Fibroblast of the aortic adventitia (primary cell): ENCODE data around the gene OPN1MW. TPM values are rescaled to one million over a fixed set of nuclear protein-coding genes. Genes with fewer than 3 reads are reported as not detected.
"Not testable (repeated sequence)": the region's sequence is repeated elsewhere in the genome, so short reads cannot be mapped to it uniquely, and the experiment has no call there.

Source experiments
- DNase-seq: peaks from one replicate; pipeline ENCODE4 v3.0.0-alpha.2; 2010; ENCODE audit warnings: low read depth
- H3K4me3 ChIP-seq: 2 replicates; pipeline ENCODE4 v1.5.1; 2011; ENCODE audit warnings: low read depth, mild to moderate bottlenecking, control low read depth, low read length, moderate library complexity
- total RNA-seq: library from RNA; depleted of rRNA; stranded (reverse); fragments of >200 nt; gene quantifications from 2 replicates; pipeline ENCODE4 v1.2.3, GENCODE V29; 2012; ENCODE audit warnings: low replicate concordance
- TF ChIP-seq, protein P1 (sequence below): IDR thresholded peaks from 2 replicates; pipeline ENCODE4 v1.5.1; 2011; ENCODE audit warnings: mild to moderate bottlenecking, low read length, control low read depth, inconsistent platforms; ENCODE audit not compliant: insufficient read depth

Gene OPN1MW
- total RNA-seq = not detected in 2 replicates

DNA sequence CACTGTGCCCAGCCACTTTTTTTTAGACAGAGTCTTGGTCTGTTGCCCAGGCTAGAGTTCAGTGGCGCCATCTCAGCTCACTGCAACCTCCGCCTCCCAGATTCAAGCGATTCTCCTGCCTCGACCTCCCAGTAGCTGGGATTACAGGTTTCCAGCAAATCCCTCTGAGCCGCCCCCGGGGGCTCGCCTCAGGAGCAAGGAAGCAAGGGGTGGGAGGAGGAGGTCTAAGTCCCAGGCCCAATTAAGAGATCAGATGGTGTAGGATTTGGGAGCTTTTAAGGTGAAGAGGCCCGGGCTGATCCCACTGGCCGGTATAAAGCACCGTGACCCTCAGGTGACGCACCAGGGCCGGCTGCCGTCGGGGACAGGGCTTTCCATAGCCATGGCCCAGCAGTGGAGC lies at the start of gene OPN1MW:
Gene OPN1MW, plus strand, starts transcription at position 301 of the 400 bp plus-strand sequence. Its CDS starts 82 bp downstream, at position 383.
- not testable (repeated sequence) for H3K4me3 ChIP-seq, DNase-seq

DNA sequence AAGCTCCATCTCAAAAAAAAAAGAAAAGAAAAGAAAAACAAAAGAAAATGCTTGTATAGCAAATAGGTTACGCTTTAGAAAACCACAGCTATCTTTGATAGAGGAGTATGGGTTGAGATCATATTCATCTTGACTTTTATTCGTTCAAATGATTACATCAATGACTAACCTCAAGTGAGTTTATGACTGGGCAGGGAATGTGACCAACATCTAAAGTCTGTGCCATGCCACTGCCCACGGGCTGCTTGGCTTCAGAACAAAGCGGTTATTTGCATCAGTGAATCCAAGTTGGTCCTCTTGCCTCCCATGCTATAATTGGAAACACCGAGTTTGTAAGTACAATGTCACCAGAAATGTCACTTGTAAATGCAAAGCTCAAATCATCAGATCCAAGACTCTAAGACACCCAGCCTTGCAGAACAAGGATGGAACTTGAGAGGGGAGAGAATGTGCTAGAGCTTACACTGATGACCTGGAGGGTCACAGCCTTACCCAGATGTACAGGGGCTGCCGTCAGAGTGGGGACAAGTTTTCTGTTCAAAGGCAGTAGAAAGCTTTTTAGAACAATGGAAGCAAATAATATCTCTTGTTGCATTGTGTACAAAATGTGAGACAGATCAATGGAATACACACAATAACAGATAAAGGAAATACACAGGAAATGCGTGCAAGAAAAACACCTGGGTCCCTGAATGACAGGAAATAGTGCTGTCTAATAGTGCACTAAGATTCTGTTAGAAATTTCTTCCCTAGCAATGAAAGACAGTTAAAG lies 46.8 kb upstream of the OPN1MW start:
- TF ChIP-seq, protein P1, sequence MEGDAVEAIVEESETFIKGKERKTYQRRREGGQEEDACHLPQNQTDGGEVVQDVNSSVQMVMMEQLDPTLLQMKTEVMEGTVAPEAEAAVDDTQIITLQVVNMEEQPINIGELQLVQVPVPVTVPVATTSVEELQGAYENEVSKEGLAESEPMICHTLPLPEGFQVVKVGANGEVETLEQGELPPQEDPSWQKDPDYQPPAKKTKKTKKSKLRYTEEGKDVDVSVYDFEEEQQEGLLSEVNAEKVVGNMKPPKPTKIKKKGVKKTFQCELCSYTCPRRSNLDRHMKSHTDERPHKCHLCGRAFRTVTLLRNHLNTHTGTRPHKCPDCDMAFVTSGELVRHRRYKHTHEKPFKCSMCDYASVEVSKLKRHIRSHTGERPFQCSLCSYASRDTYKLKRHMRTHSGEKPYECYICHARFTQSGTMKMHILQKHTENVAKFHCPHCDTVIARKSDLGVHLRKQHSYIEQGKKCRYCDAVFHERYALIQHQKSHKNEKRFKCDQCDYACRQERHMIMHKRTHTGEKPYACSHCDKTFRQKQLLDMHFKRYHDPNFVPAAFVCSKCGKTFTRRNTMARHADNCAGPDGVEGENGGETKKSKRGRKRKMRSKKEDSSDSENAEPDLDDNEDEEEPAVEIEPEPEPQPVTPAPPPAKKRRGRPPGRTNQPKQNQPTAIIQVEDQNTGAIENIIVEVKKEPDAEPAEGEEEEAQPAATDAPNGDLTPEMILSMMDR = no peak

DNA sequence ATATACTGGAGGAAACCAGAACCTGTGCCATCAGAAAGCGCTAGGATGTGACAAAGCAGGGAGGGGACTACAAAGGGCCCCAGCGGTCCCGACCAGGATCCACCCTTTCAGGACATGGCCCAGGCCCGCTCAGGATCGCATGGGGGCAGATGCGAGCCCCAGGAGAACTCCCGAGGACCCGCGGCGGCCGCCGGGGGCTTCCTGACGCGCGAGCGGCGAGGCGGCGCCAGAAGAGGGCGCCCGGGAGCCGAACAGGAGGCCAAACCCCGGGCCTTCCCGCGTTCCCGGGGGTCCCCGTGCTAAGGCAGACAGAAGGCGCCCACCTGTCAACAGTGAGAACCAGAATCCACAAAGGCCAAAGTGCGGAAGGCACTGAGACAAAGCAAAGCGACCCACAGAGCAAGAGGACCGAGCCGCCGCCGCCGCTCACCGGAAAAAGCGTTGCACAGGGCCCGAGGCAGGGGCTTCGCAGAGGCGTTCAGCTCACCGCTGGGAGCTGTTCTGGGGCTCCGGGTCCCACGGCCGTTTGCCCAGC lies 45.7 kb upstream of the OPN1MW start:
- DNase-seq = peak; percentile 16
- TF ChIP-seq, protein P1 = peak; percentile 55
- H3K4me3 ChIP-seq = peak overlapping the region; percentile 22

More for the DNA sequence above, 46.8 kb upstream of the OPN1MW start:
- H3K4me3 ChIP-seq = no peak overlapping the region
- no peak for DNase-seq

DNA sequence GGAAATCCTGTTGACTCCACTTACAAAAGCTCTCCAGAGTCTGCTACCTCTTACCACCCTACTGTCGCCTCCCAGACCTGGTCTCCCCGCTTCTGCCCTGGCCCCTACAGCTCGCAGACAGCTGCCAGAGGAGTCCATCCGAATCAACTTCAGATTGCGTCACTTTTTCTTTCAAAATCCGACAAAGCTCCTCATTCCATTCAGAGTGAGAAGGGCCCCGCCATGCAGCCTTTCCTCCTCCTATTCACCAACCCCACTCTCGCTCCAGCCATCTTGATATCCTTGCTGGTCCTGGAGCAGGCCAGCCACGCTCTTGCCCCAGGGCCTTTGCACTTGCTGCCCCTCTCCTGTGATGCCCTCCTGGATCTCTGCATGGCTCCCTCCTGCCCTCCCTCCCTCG lies 43.5 kb upstream of the OPN1MW start:
- H3K4me3 ChIP-seq = no peak overlapping the region

DNA sequence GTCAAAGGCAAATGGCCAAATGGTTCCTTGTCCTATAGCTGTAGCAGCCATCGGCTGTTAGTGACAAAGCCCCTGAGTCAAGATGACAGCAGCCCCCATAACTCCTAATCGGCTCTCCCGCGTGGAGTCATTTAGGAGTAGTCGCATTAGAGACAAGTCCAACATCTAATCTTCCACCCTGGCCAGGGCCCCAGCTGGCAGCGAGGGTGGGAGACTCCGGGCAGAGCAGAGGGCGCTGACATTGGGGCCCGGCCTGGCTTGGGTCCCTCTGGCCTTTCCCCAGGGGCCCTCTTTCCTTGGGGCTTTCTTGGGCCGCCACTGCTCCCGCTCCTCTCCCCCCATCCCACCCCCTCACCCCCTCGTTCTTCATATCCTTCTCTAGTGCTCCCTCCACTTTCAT lies 42.2 kb upstream of the OPN1MW start:
- TF ChIP-seq, protein P1 = no peak
- DNase-seq = no peak
- H3K4me3 ChIP-seq = no peak overlapping the region

More for the DNA sequence above, 43.5 kb upstream of the OPN1MW start:
- TF ChIP-seq, protein P1 = no peak
- DNase-seq = no peak

DNA sequence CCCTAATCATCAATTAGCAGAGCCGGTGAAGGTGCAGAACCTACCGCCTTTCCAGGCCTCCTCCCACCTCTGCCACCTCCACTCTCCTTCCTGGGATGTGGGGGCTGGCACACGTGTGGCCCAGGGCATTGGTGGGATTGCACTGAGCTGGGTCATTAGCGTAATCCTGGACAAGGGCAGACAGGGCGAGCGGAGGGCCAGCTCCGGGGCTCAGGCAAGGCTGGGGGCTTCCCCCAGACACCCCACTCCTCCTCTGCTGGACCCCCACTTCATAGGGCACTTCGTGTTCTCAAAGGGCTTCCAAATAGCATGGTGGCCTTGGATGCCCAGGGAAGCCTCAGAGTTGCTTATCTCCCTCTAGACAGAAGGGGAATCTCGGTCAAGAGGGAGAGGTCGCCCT lies 41.7 kb upstream of the OPN1MW start:
- TF ChIP-seq, protein P1 = no peak

DNA sequence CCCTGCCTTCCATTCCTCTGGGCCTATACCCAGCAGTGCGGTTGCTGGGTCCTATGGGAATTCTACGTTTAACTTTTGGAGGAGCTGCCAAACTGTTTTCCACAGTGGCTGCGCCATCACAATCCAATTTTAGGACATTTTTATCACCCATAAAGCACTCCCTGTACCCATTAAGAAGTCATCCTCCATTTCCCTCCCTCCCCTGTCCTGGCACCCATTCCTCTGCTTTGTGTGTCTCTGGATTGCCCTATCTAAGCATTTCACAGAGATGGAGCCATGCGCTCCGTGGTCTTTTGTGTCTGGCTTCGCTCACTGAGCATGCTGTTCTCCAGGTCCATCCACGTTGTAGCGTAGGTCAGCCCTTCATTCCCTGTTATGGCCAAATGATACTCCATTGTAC lies 40.0 kb upstream of the OPN1MW start:
- TF ChIP-seq, protein P1 = no peak
- DNase-seq = no peak
- H3K4me3 ChIP-seq = no peak overlapping the region

More for the DNA sequence above, 41.7 kb upstream of the OPN1MW start:
- H3K4me3 ChIP-seq = no peak overlapping the region
- no peak for DNase-seq
